K562 (cell line): ENCODE data around the gene ZNF571. TPM values are rescaled to one million over a fixed set of nuclear protein-coding genes. Genes with fewer than 3 reads are reported as not detected.

Experiments
- AFF1 ChIP-seq, 2 experiments: fragments of 450-650 bp; IDR thresholded peaks; 2 replicates each; pipeline ENCODE4 v1.6.1; 2018; ENCODE audit warnings: mild to moderate bottlenecking in 2 of 2, low read depth in 1 of 2; ENCODE audit not compliant: partially characterized antibody in 2 of 2
- MAZ ChIP-seq, 2 experiments: fragments of 450-650 bp in 1 of 2; sonication (generic) in 1 of 2; formaldehyde crosslinking; IDR thresholded peaks in 1 of 2; conservative IDR thresholded peaks in 1 of 2; 2 replicates each; pipeline versions ENCODE4 v1.4.0 to v1.5.0; 2020; ENCODE audit warnings: mild to moderate bottlenecking in 1 of 2, missing genetic modification reagents in 1 of 2
- PHF8 ChIP-seq: fragments of 200-600 bp; sonication (generic); IDR thresholded peaks from 2 replicates; pipeline ENCODE4 v1.6.1; 2012; ENCODE audit warnings: mixed run types, mild to moderate bottlenecking, inconsistent platforms, low read length, moderate library complexity, borderline replicate concordance
- REST ChIP-seq, 2 experiments: fragments of 450-650 bp; formaldehyde crosslinking in 1 of 2; IDR thresholded peaks; 2 replicates each; pipeline versions ENCODE4 v1.4.0 to v1.6.1; 2014 to 2020; ENCODE audit warnings: mild to moderate bottlenecking in 2 of 2, borderline replicate concordance in 1 of 2, low read depth in 1 of 2
- ZBTB12 ChIP-seq: fragments of 250-450 bp; sonication (Bioruptor Pico); IDR thresholded peaks from 2 replicates; pipeline ENCODE4 v1.4.0; 2020
- ZKSCAN1 ChIP-seq: fragments of 150-350 bp; IDR thresholded peaks from 2 replicates; pipeline ENCODE4 v1.6.1; 2016; ENCODE audit warnings: low read depth, low read length
- ZNF124 ChIP-seq: sonication (generic); formaldehyde crosslinking; IDR thresholded peaks from 2 replicates; pipeline ENCODE4 v1.8.1; 2022; ENCODE audit warnings: missing genetic modification reagents
- polyA plus RNA-seq, 8 experiments: library from polyadenylated mRNA; depleted of rRNA in 4 of 8; stranded (reverse) in 5 of 8; unstranded in 3 of 8; fragments of >200 nt; fragmentation: Nextera tagmentation in 2 of 8; fragmentation: Illumina TruSeq in 1 of 8; extraction: Ambion mirVana in 2 of 8; extraction: Trizol in 1 of 8; gene quantifications; 2 replicates each; pipeline versions ENCODE4 v1.2.1 to v1.2.3, GENCODE V29; 2011 to 2014; ENCODE audit warnings: inconsistent platforms in 1 of 8, missing spikeins in 1 of 8
- total RNA-seq, 7 experiments: library from RNA; depleted of rRNA in 6 of 7; stranded (reverse); fragments of >200 nt in 6 of 7; fragmentation: Illumina TruSeq in 2 of 7; extraction: Trizol in 2 of 7; gene quantifications; 2 replicates each; pipeline versions ENCODE4 v1.2.1 to v1.2.3, GENCODE V29; 2011 to 2021; ENCODE audit warnings: low replicate concordance in 1 of 7

Gene ZNF571
- total and polyA plus RNA-seq, 9 of the 15 experiments (the other 6 are each of a cell fraction or from before 2014, with no cell fraction given): 0.82 to 3.9 (median 2.0) TPM

GRCh38 chr19:37594304-37594981 lies at the start of gene ZNF571, which contains the start of gene ZNF540 (continued):
- peak; percentile 49 for TF ChIP-seq REST (IDR thresholded peaks at IDR 0.05; ENCODE audit: borderline replicate concordance)
- no peak for TF ChIP-seq REST (CRISPR knock-in tag; IDR thresholded peaks at IDR 0.05; ENCODE audit: low read depth)
- peak; percentile 13; the same call in 1 of the 2 replicates for TF ChIP-seq ZKSCAN1
- TF ChIP-seq ZBTB12 (CRISPR knock-in tag): peak; percentile 65
- TF ChIP-seq MAZ (CRISPR knock-in tag; conservative IDR thresholded peaks at IDR 0.05 in 1 of 2, IDR thresholded peaks at IDR 0.05 in 1 of 2): peak in 1 of 2 experiments; percentile 53; a peak in 1 of 4 replicates
- peak; percentile 59; the same call in 1 of the 2 replicates for TF ChIP-seq PHF8
- TF ChIP-seq ZNF124 (CRISPR knock-in tag): no peak
- TF ChIP-seq AFF1 (IDR thresholded peaks at IDR 0.05; ENCODE audit: low read depth in 1 of 2, partially characterized antibody in 2 of 2): peak in 1 of 2 experiments; percentile 85
